H1 (cell line): ENCODE measurements around the gene SGMS1. TPM values are rescaled to one million over a fixed set of nuclear protein-coding genes. Genes with fewer than 3 reads are reported as not detected.

Experiments used
- CTCF ChIA-PET: fragments of 300-600 bp; sonication (Branson Sonifier 250); formaldehyde crosslinking; loops from one replicate; lab custom pipeline; 2021; ENCODE audit not compliant: partially characterized antibody; lab: Charles Lee
- POLR2A ChIA-PET: fragments of 300-600 bp; sonication (Branson Sonifier 250); formaldehyde crosslinking; loops from one replicate; lab custom pipeline; 2021; ENCODE audit warnings: inconsistent platforms; ENCODE audit not compliant: partially characterized antibody; lab: Charles Lee
- DNase-seq, 2 experiments: peaks; one replicate each; pipeline versions ENCODE4 v3.0.0 to v3.0.0-alpha.2; 2010 to 2022; ENCODE audit warnings: low spot score in 2 of 2, low read depth in 1 of 2, mixed read lengths in 1 of 2
- FAIRE-seq: peaks from 2 replicates; lab custom pipeline; 2011; peaks lifted over from hg19 to GRCh38; lab: Jason Lieb, UNC
- H2AFZ ChIP-seq: 2 replicates; pipeline ENCODE4 v1.8.1; 2012; ENCODE audit warnings: low read length, inconsistent platforms
- H2AK5ac ChIP-seq: 2 replicates; pipeline ENCODE4 v1.6.1; 2013; ENCODE audit warnings: low read depth, low read length
- H2BK120ac ChIP-seq: replicated peaks from 2 replicates; pipeline ENCODE3; 2013; ENCODE audit warnings: low read depth, low read length, inconsistent platforms
- H2BK12ac ChIP-seq: 2 replicates; pipeline ENCODE4 v1.6.1; 2013; ENCODE audit warnings: low read depth, low read length
- H2BK15ac ChIP-seq: 2 replicates; pipeline ENCODE4 v1.6.1; 2013; ENCODE audit warnings: low read length
- H2BK20ac ChIP-seq: 2 replicates; pipeline ENCODE4 v1.6.1; 2013; ENCODE audit warnings: low read length
- H2BK5ac ChIP-seq: 2 replicates; pipeline ENCODE4 v1.6.1; 2013; ENCODE audit warnings: low read depth, low read length
- H3K14ac ChIP-seq: 2 replicates; pipeline ENCODE4 v1.6.1; 2013; ENCODE audit warnings: inconsistent platforms; ENCODE audit not compliant: insufficient read length
- H3K18ac ChIP-seq: 2 replicates; pipeline ENCODE4 v1.6.1; 2013; ENCODE audit warnings: low read length; ENCODE audit errors: extremely low read depth
- H3K23ac ChIP-seq: 2 replicates; pipeline ENCODE4 v1.6.1; 2013; ENCODE audit warnings: inconsistent platforms; ENCODE audit not compliant: insufficient read length
- H3K23me2 ChIP-seq: 2 replicates; pipeline ENCODE4 v1.6.1; 2013; ENCODE audit warnings: low read depth, low read length
- H3K27ac ChIP-seq: 2 replicates; pipeline ENCODE4 v1.6.1; 2011; ENCODE audit warnings: low read depth, low read length, inconsistent platforms
- H3K27me3 ChIP-seq, 4 experiments: replicated peaks in 1 of 4; 1 replicate in 1 of 4; 2 replicates in 3 of 4; pipeline versions ENCODE4 v1.6.1 to v1.8.1; 2011 to 2013; ENCODE audit warnings: low read length in 3 of 4, mild to moderate bottlenecking in 3 of 4, inconsistent platforms in 2 of 4, mixed read lengths in 2 of 4, moderate library complexity in 1 of 4; ENCODE audit not compliant: control insufficient read depth in 3 of 4, insufficient read depth in 3 of 4; ENCODE audit errors: extremely low read depth in 1 of 4
- H3K36me3 ChIP-seq, 4 experiments: 2 replicates each; pipeline versions ENCODE4 v1.6.1 to v1.8.1; 2011 to 2013; ENCODE audit warnings: mild to moderate bottlenecking in 4 of 4, low read length in 3 of 4, moderate library complexity in 2 of 4, control low read depth in 1 of 4, inconsistent platforms in 1 of 4; ENCODE audit not compliant: insufficient read depth in 4 of 4, control insufficient read depth in 2 of 4
- H3K4ac ChIP-seq: replicated peaks from 2 replicates; pipeline ENCODE3; 2013; ENCODE audit warnings: low read length, low read depth, mixed read lengths, inconsistent platforms; ENCODE audit not compliant: insufficient read length
- H3K4me1 ChIP-seq, 4 experiments: replicated peaks in 1 of 4; 1 replicate in 1 of 4; 2 replicates in 3 of 4; pipeline versions ENCODE4 v1.6.1 to v1.8.1; 2011 to 2013; ENCODE audit warnings: low read length in 3 of 4, inconsistent platforms in 2 of 4, mixed read lengths in 1 of 4; ENCODE audit not compliant: insufficient read depth in 4 of 4, control insufficient read depth in 3 of 4
- H3K4me2 ChIP-seq, 2 experiments: 2 replicates each; pipeline versions ENCODE4 v1.6.1 to v1.8.1; 2011 to 2013; ENCODE audit warnings: low read depth in 2 of 2, low read length in 2 of 2, control low read depth in 1 of 2, inconsistent platforms in 1 of 2, mild to moderate bottlenecking in 1 of 2; ENCODE audit not compliant: insufficient read depth in 1 of 2
- H3K4me3 ChIP-seq, 4 experiments: fragments of 200-600, 300-600 bp in 1 of 4; sonication (generic), shearing (Covaris generic), sonication (Bioruptor Twin) in 1 of 4; 2 replicates each; pipeline versions ENCODE4 v1.5.1 to v1.8.1; 2011 to 2016; ENCODE audit warnings: low read length in 4 of 4, low read depth in 3 of 4, control low read depth in 2 of 4, inconsistent platforms in 2 of 4, mild to moderate bottlenecking in 2 of 4, mixed read lengths in 1 of 4, moderate library complexity in 1 of 4; ENCODE audit not compliant: insufficient read depth in 2 of 4; ENCODE audit errors: extremely low read depth in 1 of 4
- H3K56ac ChIP-seq: replicated peaks from 2 replicates; pipeline ENCODE3; 2013; ENCODE audit warnings: low read depth, mild to moderate bottlenecking, mixed read lengths, low read length, inconsistent platforms; ENCODE audit not compliant: insufficient read length
- H3K79me1 ChIP-seq: 2 replicates; pipeline ENCODE4 v1.6.1; 2013; ENCODE audit warnings: low read depth, low read length, control low read depth
- H3K79me2 ChIP-seq, 2 experiments: 2 replicates each; pipeline versions ENCODE4 v1.6.1 to v1.8.1; 2012 to 2013; ENCODE audit warnings: low read length in 2 of 2, mild to moderate bottlenecking in 2 of 2, inconsistent platforms in 1 of 2; ENCODE audit not compliant: insufficient read depth in 2 of 2, control insufficient read depth in 1 of 2
- H3K9ac ChIP-seq, 4 experiments: replicated peaks in 1 of 4; 1 replicate in 1 of 4; 2 replicates in 3 of 4; pipeline versions ENCODE4 v1.6.1 to v1.8.1; 2011 to 2013; ENCODE audit warnings: low read depth in 3 of 4, low read length in 3 of 4, control low read depth in 2 of 4, mild to moderate bottlenecking in 2 of 4, moderate library complexity in 2 of 4, inconsistent platforms in 1 of 4; ENCODE audit errors: extremely low read depth in 1 of 4
- H3K9me3 ChIP-seq, 2 experiments: 2 replicates each; pipeline versions ENCODE4 v1.6.1 to v1.8.1; 2012 to 2013; ENCODE audit warnings: mild to moderate bottlenecking in 2 of 2, moderate library complexity in 2 of 2, control low read depth in 1 of 2, inconsistent platforms in 1 of 2, low read depth in 1 of 2, low read length in 1 of 2, mixed read lengths in 1 of 2; ENCODE audit not compliant: insufficient read depth in 2 of 2
- H4K20me1 ChIP-seq, 2 experiments: replicated peaks in 1 of 2; 2 replicates each; pipeline versions ENCODE3 to v1.8.1; 2011 to 2013; ENCODE audit warnings: inconsistent platforms in 2 of 2, low read length in 2 of 2, mild to moderate bottlenecking in 1 of 2; ENCODE audit not compliant: insufficient read depth in 2 of 2, control insufficient read depth in 1 of 2
- H4K5ac ChIP-seq: 2 replicates; pipeline ENCODE4 v1.6.1; 2013; ENCODE audit warnings: low read length, low read depth, mixed read lengths, inconsistent platforms; ENCODE audit not compliant: insufficient read length
- H4K8ac ChIP-seq: 2 replicates; pipeline ENCODE4 v1.8.0; 2013; ENCODE audit warnings: mild to moderate bottlenecking, moderate library complexity, low read length, inconsistent platforms; ENCODE audit not compliant: insufficient read depth; ENCODE audit errors: extremely low read depth
- H4K91ac ChIP-seq: replicated peaks from 2 replicates; pipeline ENCODE3; 2013; ENCODE audit warnings: low read length, mixed read lengths, inconsistent platforms; ENCODE audit not compliant: insufficient read length
- ATF3 ChIP-seq: IDR thresholded peaks from 2 replicates; pipeline ENCODE4 v1.6.1; 2011; ENCODE audit warnings: low read depth, mild to moderate bottlenecking, low read length; ENCODE audit not compliant: insufficient read depth
- BACH1 ChIP-seq: IDR thresholded peaks from 2 replicates; pipeline ENCODE4 v1.6.1; 2012; ENCODE audit warnings: low read length, improper control_type of control experiment
- BRCA1 ChIP-seq: IDR thresholded peaks from 2 replicates; pipeline ENCODE4 v1.6.1; 2012; ENCODE audit warnings: low read depth, low read length, improper control_type of control experiment
- CEBPB ChIP-seq: IDR thresholded peaks from 2 replicates; pipeline ENCODE4 v1.6.1; 2012; ENCODE audit warnings: low read depth, low read length
- CREB1 ChIP-seq: IDR thresholded peaks from 2 replicates; pipeline ENCODE4 v1.6.1; 2012; ENCODE audit warnings: inconsistent platforms
- EGR1 ChIP-seq: IDR thresholded peaks from 2 replicates; pipeline ENCODE4 v1.6.1; 2011; ENCODE audit warnings: low read depth, low read length, borderline replicate concordance
- GTF2F1 ChIP-seq: IDR thresholded peaks from 2 replicates; pipeline ENCODE4 v1.6.1; 2012; ENCODE audit warnings: low read depth, low read length, improper control_type of control experiment, borderline replicate concordance
- MAFK ChIP-seq: IDR thresholded peaks from 2 replicates; pipeline ENCODE4 v1.6.1; 2012; ENCODE audit warnings: low read depth, mild to moderate bottlenecking, improper control_type of control experiment, low read length
- SAP30 ChIP-seq: fragments of 300-600 bp; sonication (generic); IDR thresholded peaks from 2 replicates; pipeline ENCODE4 v1.7.1; 2012; ENCODE audit warnings: low read length, moderate library complexity, mild to moderate bottlenecking, inconsistent platforms; ENCODE audit not compliant: insufficient read depth, insufficient replicate concordance
- SP2 ChIP-seq: IDR thresholded peaks from 2 replicates; pipeline ENCODE4 v1.6.1; 2012; ENCODE audit warnings: mild to moderate bottlenecking, low read length, inconsistent platforms
- WGBS, 2 experiments: shearing (Covaris generic) in 1 of 2; methylation state at CpG; one replicate each; pipeline versions ENCODE4 v1.1.6 to v1.1.7; 2013 to 2015; ENCODE audit warnings: low lambda C conversion rate in 2 of 2, mixed read lengths in 2 of 2, inconsistent platforms in 1 of 2, low coverage in 1 of 2, missing lambda C conversion rate in 1 of 2; ENCODE audit not compliant: insufficient replicate concordance in 2 of 2, insufficient coverage in 1 of 2, insufficient read length in 1 of 2; ENCODE audit errors: extremely low coverage in 1 of 2, missing lambda C conversion rate in 1 of 2; 5-methylcytosine and 5-hydroxymethylcytosine counted together
- polyA plus RNA-seq, 7 experiments: library from polyadenylated mRNA; depleted of rRNA in 3 of 7; stranded (reverse) in 5 of 7; unstranded in 2 of 7; fragments of >200 nt in 5 of 7; fragments of 200-250 nt in 2 of 7; gene quantifications; 1 replicate in 5 of 7; 2 replicates in 1 of 7; 4 replicates in 1 of 7; pipeline versions ENCODE4 v1.2.1 to v1.2.3, GENCODE V29; 2011 to 2013; ENCODE audit warnings: missing spikeins in 2 of 7, mixed read lengths in 2 of 7
- total RNA-seq: library from RNA; stranded (reverse); fragmentation: NEBNext Ultra II Directional; extraction: Animal tissue kit (Norgen Biotek cat#: 25700); gene quantifications from 2 replicates; pipeline ENCODE4 v1.2.1, GENCODE V29; 2021

The SGMS1 gene
- total and polyA plus RNA-seq, 2 of the 8 experiments (the other 6 are each of a cell fraction or from before 2014, with no cell fraction given), result 6.0 to 15.6 TPM

GRCh38 chr10:50541317-50541716 is 82.4 kb downstream of the SGMS1 start:
- Histone ChIP-seq H2BK120ac (no peak overlapping the region), H3K4me3 (no peak overlapping the region), H3K79me2 (peaks cover 0 to 28% of the 10 kb centered on the region in 2 experiments; a peak in 2 of 4 replicates), H2BK5ac (no peak overlapping the region), H3K56ac (no peak overlapping the region), H3K27ac (no peak overlapping the region), H2BK15ac (no peak overlapping the region), H4K91ac (no peak overlapping the region), H2BK12ac (no peak overlapping the region), H4K20me1 (peaks cover 0 to 5% of the 10 kb centered on the region in 2 experiments), H3K18ac (no peak overlapping the region), H3K4me1 (peaks cover 0 to 10% (median 1%) of the 10 kb centered on the region in 4 experiments; a peak in 3 of 7 replicates), H2AK5ac (no peak overlapping the region), H3K36me3 (no peaks in the 10 kb centered on the region), H3K9ac (no peak overlapping the region), H3K4ac (no peak overlapping the region), H4K8ac (no peak overlapping the region), H2BK20ac (no peak overlapping the region), H3K9me3 (no peaks in the 10 kb centered on the region), H4K5ac (no peak overlapping the region), H3K4me2 (no peak overlapping the region), H3K79me1 (no peaks in the 10 kb centered on the region), H3K23ac (no peak overlapping the region), H3K23me2 (no peaks in the 10 kb centered on the region), H3K14ac (no peak overlapping the region), H3K27me3 (no peaks in the 10 kb centered on the region), H2AFZ (no peak overlapping the region)
- WGBS, 2 experiments, result 75% methylated on average over 2 of the region's 2 CpGs; no CpG with 5 or more reads in 1 of the 2 experiments
- TF ChIP-seq SP2 (no peak), EGR1 (no peak), ATF3 (no peak), SAP30 (no peak), CREB1 (no peak), CEBPB (no peak), BACH1 (no peak), BRCA1 (no peak), GTF2F1 (no peak), MAFK (no peak)
- FAIRE-seq (no peak), DNase-seq (no peak)
- CTCF ChIA-PET, result no interaction called here
- POLR2A ChIA-PET, result no interaction called here
